HG02763 (cell line): Measurements from ENCODE around the gene CHAF1A.

ENCODE experiments used
- ATAC-seq: cut with Tn5 transposase; IDR thresholded peaks from one replicate; pipeline ENCODE4 v1.9.1; 2021; ENCODE audit warnings: mild to moderate bottlenecking, moderate library complexity; ENCODE audit not compliant: unreplicated experiment

CHAF1A gene

DNA sequence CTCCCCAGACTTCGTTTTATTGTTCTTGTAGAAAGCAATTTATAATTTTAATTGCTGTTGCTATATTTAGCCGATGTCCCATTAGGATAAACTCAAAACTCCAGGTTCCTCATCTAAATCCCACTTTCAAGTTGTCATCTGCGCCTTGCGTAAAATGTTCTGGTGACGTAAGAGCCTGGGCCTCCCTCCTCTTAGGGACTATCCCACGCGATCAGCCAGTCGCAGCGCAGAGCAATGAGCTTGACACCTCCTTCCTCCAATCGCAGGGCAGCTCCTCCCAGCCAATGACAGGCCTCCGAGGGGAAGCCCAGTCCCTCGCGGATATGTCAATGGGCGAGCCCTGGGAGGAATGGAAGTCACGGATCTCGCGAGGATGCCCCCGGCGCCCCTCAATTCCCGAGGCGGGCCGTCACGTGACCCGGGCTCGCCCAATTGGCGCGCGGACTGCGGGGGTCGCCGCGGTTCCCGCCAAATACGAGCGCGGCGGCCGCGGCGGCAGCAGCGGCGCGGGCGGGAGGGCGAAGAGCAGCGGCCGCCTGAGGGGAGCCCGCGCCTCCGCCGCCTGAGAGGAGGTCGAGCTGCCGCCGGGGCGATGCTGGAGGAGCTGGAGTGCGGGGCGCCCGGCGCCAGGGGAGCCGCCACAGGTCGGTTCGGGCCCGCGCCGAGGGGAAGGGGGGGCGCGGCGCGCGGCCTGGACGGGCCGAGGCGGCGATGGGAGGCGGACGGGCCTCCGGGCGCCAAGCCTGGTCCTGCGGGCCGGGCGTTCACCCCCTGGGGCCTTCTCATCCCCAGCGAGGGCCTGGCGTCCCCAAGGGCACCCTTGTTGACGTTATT lies at the start of gene CHAF1A:
TSS of gene CHAF1A (plus strand) at position 470 of the 834 bp plus-strand sequence. CDS start at position 593, 123 bp downstream.
- peak; percentile 76 for ATAC-seq

DNA sequence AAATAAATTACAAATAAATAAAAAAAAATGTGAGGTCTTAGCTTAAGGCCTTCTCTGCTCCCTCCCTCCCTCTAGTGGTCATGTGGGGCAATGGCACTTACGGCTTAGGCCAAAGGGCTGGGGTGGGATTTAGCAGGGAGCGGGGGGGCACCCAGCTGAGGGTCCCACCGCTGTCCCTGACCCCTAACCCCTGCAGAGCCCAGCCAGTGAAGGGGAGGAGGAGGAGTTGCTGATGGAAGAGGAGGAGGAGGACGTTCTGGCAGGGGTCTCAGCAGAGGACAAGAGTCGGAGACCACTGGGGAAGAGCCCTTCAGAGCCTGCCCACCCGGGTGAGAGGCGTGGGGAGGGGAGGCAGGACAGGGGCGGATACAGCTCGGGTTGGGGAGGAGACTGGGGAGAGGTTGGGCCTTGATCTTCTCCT lies 49.7 kb upstream of the CHAF1A start:
- ATAC-seq = no peak

GRCh38 chr19:4354282-4354681 lies 48.2 kb upstream of the CHAF1A start:
- no peak for ATAC-seq

- ATAC-seq = no peak
These were observed 47.5 kb upstream of the CHAF1A start for GRCh38 chr19:4354897-4355296.

- ATAC-seq = no peak
These were observed 45.2 kb upstream of the CHAF1A start for GRCh38 chr19:4357095-4357797.

DNA sequence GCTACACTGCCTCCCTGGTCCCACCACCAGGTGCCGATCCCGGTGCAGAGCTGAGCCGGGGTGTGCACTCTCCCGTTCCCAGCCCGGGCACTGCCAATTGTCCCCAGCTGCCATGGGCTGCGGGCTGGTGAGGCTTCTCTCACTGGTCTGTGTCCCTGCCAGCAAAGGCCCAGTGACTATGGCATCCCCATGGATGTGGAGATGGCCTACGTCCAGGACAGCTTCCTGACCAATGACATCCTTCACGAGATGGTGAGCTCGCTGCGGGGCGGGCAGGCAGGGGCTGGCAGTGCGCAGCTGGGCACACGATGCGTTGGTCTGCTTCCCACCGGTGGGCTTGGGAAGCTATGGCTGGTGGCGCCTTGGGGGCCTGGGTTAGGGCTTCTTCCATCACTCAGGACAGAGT lies 44.5 kb upstream of the CHAF1A start:
- ATAC-seq = no peak

GRCh38 chr19:4358709-4359626 lies 43.5 kb upstream of the CHAF1A start:
- no peak for ATAC-seq

DNA sequence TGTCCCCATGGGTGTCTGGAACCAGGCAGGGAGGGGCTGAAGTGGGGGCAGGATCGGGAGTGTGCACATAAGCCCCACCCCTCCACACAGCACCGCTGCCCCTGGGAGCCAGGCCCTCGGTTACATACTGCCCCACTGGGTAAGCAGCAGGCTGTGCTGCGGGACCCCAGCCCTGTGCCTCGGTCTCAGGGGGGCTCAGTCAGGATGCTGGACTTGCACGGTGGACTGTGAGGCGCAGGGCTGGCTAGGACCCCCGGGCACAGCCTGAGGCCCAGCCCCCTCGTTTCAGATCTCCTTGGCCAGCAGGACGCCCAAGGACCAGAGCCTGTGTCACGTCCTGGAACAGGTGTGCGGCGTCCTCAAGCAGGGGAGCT lies 42.8 kb upstream of the CHAF1A start:
- no peak for ATAC-seq

DNA sequence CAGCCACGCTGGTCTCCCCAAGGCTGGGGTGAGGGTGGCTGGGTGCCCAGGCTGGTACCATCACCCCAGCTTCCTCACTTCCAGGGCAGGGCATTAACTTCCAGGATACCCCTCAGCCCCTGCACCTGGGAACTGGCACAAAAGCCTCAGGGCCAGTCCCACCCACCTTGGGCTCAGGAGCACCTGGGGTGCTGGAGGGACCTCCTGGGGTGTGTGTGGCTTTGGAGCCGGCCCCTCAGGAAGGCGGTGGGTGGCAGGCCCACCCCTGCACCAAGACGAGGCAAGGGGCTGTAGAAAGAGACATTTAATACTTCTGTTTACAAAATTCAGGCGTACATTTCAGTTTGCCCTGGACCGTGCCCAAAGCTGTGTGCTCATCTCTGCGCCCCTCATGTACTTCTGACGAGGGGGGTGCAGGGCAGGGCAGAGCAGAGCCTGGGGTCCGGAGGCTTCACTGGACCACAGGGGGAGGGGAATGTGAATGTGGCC lies 42.3 kb upstream of the CHAF1A start:
- ATAC-seq = no peak

DNA sequence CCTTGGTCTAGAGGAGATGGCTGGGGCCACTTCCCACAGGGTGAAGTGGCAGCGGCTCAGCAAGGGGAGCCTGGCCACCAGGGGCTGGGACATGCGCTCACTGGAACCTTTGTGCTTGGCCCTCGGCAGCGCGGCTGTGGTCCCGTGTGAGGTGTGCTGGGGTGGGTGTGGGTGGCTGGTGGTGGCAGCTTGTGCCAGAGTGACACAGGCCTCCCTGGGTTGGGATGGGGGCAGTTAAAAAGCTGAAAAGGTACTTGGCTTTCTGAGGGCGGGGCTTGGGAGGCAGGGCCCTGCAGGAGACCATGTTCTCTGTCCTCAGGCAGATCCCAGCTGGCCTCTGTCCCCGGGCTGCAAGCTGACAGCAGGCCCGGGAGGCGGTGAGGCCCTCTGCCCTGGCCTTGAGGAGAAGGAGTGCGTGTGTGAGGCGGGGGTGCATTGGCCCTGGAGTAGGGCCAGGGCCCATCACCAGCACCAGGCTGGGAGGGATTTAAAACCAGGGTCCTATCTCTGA lies 41.7 kb upstream of the CHAF1A start:
- ATAC-seq = no peak

- ATAC-seq = no peak
These were observed 41.0 kb upstream of the CHAF1A start for GRCh38 chr19:4361152-4362046.

GRCh38 chr19:4362101-4362828 lies 40.2 kb upstream of the CHAF1A start:
- no peak for ATAC-seq

DNA sequence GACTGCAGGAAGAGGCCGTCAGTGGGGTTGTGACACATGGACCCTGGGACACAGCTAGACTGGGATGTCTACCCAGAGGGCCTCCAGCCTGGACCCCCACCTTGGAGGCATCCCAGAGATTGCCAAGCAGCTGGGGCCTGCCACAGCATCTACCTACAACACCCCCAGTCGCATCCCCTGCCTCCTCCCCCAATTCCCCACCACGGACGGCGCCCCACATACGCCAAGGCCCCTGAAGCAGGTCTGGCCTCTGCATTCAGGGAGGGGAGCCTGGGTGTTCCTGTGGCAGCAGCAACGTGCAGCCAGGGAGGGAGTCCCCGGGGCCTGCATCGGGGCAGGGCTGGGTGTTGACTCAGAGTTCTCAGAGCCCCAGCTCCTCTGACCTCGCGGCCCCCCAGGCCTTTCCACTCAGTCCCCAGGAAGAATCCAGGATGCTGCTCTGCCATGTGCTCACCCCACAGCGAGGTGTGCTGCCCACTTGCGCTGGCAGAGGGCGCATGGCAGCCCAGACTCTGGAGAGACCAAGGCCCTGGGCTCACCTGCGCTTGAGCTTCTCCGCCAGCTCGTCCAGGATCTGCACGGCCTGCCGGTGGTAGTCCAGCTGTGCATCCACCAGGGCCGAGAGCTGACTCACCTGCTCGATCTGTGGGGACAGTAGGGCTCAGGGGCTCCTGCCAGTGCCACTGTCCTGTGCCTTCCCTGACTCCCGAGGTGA lies 39.5 kb upstream of the CHAF1A start:
- no peak for ATAC-seq

GRCh38 chr19:4363571-4364304 lies 38.7 kb upstream of the CHAF1A start:
- ATAC-seq = no peak

- no peak for ATAC-seq
These were observed 37.1 kb upstream of the CHAF1A start for GRCh38 chr19:4365341-4365740.

DNA sequence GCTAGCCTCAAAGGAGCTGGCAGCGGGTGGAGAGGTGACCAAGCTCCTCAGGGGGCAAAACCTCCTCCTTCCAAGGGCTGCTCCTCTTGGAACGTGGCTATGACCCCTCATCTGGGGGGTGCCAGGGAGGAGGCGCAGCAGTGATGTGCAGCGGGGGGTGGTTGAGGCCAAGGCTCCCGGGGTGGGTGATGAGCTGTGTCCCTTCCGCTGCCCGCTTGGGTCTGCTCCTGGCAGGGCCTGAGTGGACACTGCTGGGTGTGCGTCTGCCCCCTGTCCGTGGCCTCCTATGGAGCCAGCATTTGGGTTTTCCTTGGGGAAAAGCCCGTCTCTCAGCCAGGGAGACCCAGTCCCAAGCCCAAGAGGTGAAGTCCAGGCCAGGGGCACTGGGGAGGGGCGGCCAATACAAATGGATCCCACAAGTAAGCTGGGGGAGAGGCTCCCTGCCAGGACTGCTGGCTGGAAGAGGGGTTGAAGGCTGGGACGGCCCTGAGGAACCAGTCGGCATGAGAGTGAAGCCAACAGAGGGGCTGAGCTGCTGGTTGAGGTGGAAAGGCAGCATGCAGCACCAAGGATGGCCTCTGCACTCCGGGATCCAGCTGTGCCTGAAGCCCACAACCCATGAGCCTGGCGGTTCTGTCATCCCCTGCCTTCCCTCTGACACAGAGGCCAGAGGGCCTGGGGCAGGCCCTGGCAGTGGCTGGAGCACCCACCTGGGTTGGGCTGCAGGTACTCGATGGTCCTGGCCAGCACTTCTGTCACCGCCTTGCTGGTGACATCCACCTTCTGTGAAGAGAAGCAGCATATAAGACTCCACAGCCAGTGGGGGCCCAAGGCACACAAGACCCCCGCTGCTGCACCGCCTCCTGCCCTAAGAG lies 36.4 kb upstream of the CHAF1A start:
- ATAC-seq = no peak
